SK-N-SH (cell line): ENCODE results near the gene GARS1.

Experiments used
- RCOR1 ChIP-seq: fragments of 150-350 bp; IDR thresholded peaks from 2 replicates; pipeline ENCODE4 v1.6.1; 2017; ENCODE audit warnings: antibody characterized with exemption, low read length
- TF ChIP-seq, protein P1 (sequence below): fragments of 200-600 bp; sonication (generic); IDR thresholded peaks from 2 replicates; pipeline ENCODE4 v1.6.1; 2017; ENCODE audit warnings: antibody characterized with exemption, mild to moderate bottlenecking, moderate library complexity

DNA sequence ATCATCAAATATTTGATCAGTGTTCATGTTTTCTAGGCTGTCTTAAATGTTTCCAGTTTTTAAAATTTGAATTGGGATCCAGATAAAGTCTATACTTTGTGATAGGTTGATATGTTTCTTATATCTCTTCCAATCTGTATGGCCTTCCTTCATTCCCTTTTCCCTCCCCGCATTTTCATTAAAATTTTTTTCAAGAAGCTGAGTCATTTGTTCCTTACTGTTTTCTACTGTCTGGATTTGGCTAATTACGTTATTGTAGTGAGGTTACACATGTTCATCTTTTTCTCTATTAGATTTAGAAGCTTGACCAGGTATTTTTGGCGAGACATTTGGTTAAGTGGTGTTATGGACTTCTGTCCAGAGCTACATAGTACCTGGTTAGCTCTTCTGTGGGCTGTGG, 11.2 kb downstream of the GARS1 start:
- no peak for TF ChIP-seq RCOR1
- TF ChIP-seq, protein P1, sequence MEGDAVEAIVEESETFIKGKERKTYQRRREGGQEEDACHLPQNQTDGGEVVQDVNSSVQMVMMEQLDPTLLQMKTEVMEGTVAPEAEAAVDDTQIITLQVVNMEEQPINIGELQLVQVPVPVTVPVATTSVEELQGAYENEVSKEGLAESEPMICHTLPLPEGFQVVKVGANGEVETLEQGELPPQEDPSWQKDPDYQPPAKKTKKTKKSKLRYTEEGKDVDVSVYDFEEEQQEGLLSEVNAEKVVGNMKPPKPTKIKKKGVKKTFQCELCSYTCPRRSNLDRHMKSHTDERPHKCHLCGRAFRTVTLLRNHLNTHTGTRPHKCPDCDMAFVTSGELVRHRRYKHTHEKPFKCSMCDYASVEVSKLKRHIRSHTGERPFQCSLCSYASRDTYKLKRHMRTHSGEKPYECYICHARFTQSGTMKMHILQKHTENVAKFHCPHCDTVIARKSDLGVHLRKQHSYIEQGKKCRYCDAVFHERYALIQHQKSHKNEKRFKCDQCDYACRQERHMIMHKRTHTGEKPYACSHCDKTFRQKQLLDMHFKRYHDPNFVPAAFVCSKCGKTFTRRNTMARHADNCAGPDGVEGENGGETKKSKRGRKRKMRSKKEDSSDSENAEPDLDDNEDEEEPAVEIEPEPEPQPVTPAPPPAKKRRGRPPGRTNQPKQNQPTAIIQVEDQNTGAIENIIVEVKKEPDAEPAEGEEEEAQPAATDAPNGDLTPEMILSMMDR: no peak
